ENCODE results near the gene CTNND2.
"Not testable (repeated sequence)": the region's sequence is repeated elsewhere in the genome, so short reads cannot be mapped to it uniquely, and the experiment has no call there.

Gene CTNND2

DNA sequence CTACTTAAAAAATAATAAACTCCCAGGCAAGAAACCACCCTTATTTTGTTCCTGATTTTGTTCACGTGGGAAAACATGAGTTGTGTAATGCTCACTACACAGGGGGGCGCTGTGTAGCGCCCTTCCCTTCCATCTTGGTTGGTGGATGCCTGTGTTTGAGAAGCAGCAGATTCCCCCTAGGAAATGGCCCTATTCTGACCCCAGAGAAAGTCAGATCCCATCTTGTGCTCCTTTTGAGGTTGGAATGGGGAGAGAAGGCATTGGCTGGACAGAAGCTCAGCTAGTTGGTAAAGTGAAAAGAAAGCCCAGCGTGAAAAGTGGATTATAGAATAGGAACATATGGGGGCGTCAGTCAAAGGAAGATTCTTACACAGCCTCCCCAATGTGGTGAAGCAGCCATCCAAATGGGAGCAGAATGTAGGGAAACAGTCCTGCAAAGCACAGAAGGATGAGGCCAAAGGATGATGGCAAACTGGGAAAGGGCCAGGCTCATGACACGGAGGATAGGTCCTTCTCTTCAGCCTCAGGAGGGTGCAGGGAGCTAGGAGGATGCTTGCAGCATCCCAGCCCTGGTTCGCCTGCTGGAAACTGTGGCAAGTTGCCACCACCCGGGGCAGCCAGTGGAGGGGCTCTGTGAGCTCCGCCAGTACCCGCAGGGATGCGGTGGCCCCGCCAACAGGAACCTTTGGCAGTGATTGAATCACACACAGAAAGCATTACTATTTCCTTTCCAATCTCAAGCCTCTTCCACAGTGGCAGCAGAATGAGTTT is 829.0 kb downstream of the CTNND2 start:
- no peak for DNase-seq (ENCODE audit: low read depth)

DNA sequence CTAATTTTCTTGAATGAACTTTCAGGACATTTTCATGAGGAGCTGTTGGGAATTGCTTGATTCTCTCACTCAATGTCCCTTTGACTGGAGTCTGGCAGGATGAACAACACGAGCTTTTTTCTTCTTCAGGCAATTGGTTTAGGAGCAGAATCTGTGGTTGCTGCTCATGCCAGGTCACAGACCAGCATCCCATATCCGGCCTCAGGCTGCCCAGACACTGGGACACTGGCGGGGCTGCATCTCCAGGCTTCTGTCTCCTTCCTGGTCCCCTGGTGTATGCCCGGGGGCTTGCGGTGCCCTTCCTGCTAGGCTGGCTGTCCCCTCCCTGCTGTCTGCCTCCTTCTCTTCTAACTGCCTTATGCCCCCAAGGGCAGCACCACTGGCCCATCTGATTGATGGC is 831.7 kb downstream of the CTNND2 start:
- no peak for DNase-seq (ENCODE audit: low read depth)

- no peak for DNase-seq (ENCODE audit: low read depth)
Measured at GRCh38 chr5:11072076-11072475, 832.2 kb downstream of the CTNND2 start.

DNA sequence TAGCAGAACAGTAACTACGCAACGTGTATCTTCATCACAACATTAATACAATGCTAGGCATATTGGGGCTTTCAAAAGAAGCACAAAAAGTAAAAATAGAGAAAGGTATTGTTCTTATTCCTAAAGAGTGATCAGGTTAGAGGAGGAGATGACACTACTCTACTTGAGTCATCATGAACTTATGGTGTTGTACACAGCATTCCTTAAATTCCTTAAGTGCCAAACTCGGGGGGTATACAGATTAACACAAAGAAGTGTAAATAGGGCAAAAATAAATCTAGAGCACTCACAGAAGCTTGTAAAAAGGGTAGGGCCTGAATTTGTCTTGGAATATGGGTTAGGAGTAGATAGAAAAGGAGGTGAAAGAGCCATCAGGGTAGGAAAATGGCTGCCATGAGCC is 835.2 kb downstream of the CTNND2 start:
- no peak for DNase-seq (ENCODE audit: low read depth)

GRCh38 chr5:11065723-11066122 is 838.5 kb downstream of the CTNND2 start:
- not testable (repeated sequence) for DNase-seq (ENCODE audit: low read depth)

DNA sequence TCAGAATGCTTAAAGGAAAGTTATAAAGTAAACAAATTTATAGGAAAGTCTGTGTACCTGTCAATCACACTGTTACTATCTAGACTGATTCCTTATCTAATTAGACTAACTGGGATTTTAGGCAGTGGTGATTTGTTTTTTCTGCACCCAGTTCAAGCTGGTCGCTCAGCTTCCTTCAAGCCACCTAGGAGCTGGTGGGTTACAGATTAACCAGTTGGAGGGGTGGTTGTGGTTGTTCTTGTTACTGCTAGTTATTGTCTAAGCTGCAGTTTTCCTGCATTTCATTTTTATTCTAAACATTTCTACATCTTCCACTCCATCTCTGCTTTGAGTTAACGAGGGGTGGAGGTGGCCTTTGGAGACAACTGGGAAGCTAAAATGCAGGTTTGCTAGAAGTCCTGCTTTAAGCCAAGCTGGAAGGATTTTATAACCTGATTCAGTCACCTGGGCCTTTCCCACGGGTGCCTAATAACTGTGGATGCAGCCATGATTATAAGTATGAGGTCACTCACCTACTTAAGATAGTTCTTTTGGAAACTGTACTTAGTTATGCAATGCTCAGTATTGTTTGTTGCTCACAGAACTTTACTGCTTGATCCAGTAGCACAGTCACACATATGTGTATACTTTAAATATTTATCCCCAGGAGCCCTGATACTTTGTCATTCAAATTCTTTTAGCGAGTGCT is 839.3 kb downstream of the CTNND2 start:
- no peak for DNase-seq (ENCODE audit: low read depth)

GRCh38 chr5:11062397-11062796 is 841.8 kb downstream of the CTNND2 start:
- peak; percentile 11 for DNase-seq (ENCODE audit: low read depth)

GRCh38 chr5:11056560-11056959 is 847.7 kb downstream of the CTNND2 start:
- no peak for DNase-seq (ENCODE audit: low read depth)

DNA sequence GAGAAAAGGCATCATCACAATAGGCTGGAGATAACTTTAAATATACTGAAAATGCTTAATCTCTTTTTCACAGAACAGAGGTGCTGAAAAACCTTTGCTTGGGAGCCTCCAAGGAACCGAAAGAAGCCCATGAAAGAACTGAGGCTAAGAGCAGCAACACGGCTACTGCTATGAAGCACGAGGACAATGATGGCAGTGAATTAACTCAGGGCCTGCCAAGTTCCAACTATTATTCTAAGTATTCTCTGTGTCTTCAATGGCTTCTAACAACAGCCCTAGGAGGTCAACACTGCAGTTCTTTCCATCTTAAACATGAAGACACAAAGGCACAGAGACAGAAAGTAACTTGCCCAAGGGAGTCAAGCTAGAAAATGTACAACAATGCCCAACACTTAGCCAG is 850.2 kb downstream of the CTNND2 start:
- no peak for DNase-seq (ENCODE audit: low read depth)

DNA sequence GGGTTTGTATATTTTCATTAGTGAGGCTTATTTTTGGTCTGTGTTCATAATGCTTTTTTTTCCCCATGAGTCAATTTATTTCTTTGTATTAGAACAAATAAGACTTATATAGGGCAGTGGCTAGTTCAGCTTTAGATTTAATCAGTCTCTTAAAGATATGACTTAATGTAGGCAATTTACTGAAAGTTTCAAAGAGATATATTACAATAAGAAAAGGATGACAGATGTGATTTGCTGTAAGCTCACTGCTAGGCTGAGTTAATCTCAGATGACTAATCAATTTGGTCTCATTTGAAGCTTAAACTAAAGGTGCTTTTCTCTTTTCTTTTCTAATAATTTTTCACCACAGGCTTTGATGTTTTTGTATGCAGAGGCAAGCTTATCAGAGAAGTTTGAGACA is 851.4 kb downstream of the CTNND2 start:
- DNase-seq (ENCODE audit: low read depth) = no peak

DNA sequence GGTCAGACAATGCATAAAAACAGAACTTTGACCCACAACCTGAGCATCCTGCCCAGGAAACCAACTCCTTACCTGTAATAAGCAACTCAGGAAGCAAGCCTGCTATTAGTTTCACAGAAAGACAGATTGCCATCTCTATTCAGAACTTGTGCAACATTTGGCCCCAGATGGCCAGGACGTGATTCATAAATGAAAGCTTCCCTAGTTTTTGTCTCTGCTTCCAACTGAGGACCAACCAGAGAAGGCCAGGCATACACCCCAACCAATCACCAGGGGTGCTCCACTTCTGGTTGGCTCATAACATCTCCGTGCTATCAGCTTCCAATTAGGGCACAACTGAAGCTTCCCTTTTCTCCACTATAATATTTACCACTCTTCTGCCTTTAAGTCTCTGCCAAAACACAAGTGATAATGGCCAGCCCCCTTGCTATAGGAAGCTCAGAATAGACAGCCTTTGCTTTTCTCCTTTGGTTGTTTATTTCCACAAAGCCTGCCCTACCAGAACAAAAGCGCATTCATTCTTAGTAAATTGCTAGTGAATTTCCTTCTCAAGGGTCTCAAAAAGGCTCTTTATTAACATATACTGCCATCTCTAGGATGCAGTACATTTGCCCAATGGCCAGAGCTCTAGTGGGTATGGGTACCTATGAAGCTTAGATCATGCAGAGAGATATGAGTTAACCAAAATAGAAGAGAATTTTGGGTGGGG is 853.5 kb downstream of the CTNND2 start:
- peak; percentile 40 for DNase-seq (ENCODE audit: low read depth)

GRCh38 chr5:11048760-11049159 is 855.5 kb downstream of the CTNND2 start:
- no peak for DNase-seq (ENCODE audit: low read depth)

DNA sequence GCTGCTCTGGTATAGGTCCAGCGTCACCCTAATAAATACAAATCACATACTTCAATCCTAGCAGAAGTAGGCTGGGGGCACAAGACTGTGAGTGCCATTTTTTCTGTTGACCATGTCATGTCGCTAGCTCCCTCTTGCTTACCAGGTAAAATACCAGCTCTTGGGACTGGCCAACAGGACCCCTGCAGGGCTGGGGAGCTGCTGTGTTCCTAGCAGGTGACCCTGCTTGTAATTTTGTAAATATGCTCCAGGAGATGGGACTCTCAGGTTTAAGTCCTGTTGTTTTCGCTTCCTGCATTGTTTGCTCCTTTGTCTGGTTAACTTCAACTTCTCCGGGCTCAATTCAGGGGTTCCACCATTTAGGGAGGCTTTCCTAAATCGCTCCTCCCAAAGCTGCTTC is 856.6 kb downstream of the CTNND2 start:
- DNase-seq (ENCODE audit: low read depth) = no peak

DNA sequence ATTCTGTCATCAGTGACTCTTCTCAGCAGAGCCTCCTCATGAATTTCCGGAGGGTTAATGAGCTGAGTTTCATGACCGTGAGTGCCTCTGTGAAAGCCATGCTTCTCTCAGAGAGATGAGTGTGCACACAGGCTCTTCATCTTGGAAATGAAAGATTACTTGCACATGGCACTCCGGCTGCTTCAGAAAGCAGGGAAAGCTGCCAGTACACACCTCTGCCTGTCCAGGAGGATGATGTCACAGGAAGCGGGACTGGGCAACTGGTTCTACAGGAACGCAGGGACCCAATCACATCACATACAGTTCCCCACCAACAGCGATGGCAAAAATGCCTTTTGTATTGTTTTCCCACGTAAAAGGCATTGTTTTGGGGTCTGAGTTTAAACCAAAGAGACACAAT is 857.2 kb downstream of the CTNND2 start:
- no peak for DNase-seq (ENCODE audit: low read depth)

GRCh38 chr5:11046160-11046559 is 858.1 kb downstream of the CTNND2 start:
- peak; percentile 8 for DNase-seq (ENCODE audit: low read depth)

GRCh38 chr5:11045411-11045810 is 858.8 kb downstream of the CTNND2 start:
- no peak for DNase-seq (ENCODE audit: low read depth)

- no peak for DNase-seq (ENCODE audit: low read depth)
Measured at GRCh38 chr5:11044581-11044980, 859.7 kb downstream of the CTNND2 start.

DNA sequence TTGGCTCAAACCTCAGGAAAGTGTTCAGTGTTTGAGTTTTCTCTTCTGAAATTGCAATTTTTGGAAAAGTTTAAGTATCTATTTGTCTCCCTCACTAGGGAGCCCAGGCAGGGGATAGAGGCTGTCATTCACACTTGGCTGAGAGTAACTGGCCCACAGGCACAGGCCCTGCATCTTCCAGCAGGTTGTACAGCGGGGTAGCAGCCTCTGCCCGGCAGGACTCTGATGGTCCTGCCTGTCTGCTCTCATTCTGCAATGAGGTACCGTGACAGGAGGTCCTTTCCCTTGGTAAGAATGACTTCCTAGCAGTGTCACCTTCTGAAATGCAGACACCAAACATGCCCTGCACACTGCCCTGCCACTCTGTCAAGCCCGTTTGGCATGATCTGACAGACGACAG is 860.4 kb downstream of the CTNND2 start:
- no peak for DNase-seq (ENCODE audit: low read depth)

GRCh38 chr5:11040345-11040744 is 863.9 kb downstream of the CTNND2 start:
- no peak for DNase-seq (ENCODE audit: low read depth)

DNA sequence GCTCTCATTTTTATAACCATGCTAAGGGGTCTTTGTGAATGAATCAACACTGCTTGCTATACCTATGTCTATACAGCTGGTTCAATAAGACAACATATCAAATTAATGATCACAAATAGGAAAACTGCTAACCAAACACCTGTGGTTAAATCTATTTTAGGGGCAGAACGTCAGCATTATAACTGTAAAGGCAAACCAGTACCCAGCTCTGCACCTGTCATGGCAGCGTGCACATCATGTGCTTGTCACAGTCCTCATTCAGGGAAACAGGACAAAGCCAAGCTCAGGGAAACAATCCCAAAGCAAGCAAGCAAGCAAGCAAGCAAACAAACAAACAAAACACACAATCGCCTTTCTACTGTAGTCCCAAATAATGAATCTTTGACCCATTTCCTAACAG is 865.5 kb downstream of the CTNND2 start:
- DNase-seq (ENCODE audit: low read depth) = no peak

- DNase-seq (ENCODE audit: low read depth) = no peak
Measured at GRCh38 chr5:11037941-11038340, 866.3 kb downstream of the CTNND2 start.

DNA sequence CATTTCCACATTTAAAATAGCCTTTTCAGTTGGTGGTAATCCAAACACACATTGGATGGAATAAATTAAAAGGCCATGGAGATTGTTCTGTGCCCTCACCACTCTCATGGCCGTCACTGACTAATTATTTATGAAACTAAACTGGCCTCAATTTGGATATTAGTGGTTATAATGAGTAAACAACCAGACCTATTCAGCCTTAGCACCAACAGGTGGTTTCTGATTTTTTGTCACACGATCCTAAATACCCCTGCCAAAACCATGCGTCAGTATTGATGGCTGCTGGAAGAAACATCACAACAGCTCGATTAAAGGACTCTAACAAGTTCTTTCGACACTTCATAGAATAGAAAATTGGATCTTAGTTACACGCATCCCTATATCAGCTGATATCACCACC is 867.2 kb downstream of the CTNND2 start:
- no peak for DNase-seq (ENCODE audit: low read depth)

DNA sequence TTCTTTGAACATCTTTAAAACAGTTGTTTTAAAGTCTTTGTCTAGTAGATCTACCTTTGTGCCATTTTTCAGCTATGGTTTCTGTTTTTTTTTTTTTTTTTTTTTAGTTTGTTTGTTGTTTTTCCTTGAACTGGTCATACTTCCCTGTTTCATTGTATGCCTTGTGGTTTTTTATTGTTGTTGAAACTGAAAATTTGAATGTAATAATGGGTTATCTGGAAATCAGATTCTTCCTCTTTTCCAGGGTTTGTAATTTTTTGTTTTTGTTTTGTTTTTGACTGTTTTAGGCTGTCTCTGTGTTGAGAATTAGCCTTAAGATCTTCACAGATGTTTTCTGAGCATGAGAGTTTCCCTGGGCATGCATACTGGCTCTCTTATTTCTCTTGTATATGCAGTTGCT is 873.6 kb downstream of the CTNND2 start:
- DNase-seq (ENCODE audit: low read depth) = no peak
